SK-N-SH treated with all-trans-retinoic acid at 6 μM for 48 hours (cell line): ENCODE data around the gene TMA7.

ENCODE experiments used
- ATAC-seq: fragments of 200-7000 bp; cut with Tn5 transposase; 3 replicates; pipeline ENCODE4 v1.9.1; 2020; ENCODE audit warnings: mild to moderate bottlenecking, moderate library complexity
- ARNTL ChIP-seq: fragments of 450-650 bp; formaldehyde crosslinking; IDR thresholded peaks from 2 replicates; pipeline ENCODE4 v1.5.0; 2020; ENCODE audit warnings: low read depth, mild to moderate bottlenecking, moderate library complexity, borderline replicate concordance
- BACH2 ChIP-seq: fragments of 250-450 bp; sonication (Bioruptor Pico); IDR thresholded peaks from 2 replicates; pipeline ENCODE4 v1.9.0; 2021; ENCODE audit warnings: mild to moderate bottlenecking, borderline replicate concordance
- CSDC2 ChIP-seq: fragments of 250-450 bp; sonication (Bioruptor Pico); IDR thresholded peaks from 2 replicates; pipeline ENCODE4 v1.5.0; 2020; ENCODE audit warnings: mild to moderate bottlenecking, moderate library complexity
- ISL1 ChIP-seq: fragments of 250-450 bp; sonication (Bioruptor Pico); IDR thresholded peaks from 2 replicates; pipeline ENCODE4 v2.1.2; 2022; ENCODE audit warnings: mild to moderate bottlenecking, moderate library complexity
- SNAI2 ChIP-seq: fragments of 250-450 bp; sonication (Bioruptor Pico); IDR thresholded peaks from 2 replicates; pipeline ENCODE4 v1.5.0; 2020; ENCODE audit warnings: mild to moderate bottlenecking, moderate library complexity
- TOX ChIP-seq: fragments of 250-450 bp; sonication (Bioruptor Pico); IDR thresholded peaks from 2 replicates; pipeline ENCODE4 v1.8.0; 2021; ENCODE audit warnings: mild to moderate bottlenecking, moderate library complexity, borderline replicate concordance
- ZC3H10 ChIP-seq: fragments of 250-450 bp; sonication (Bioruptor Pico); IDR thresholded peaks from 2 replicates; pipeline ENCODE4 v1.5.1; 2021; ENCODE audit warnings: mild to moderate bottlenecking, moderate library complexity
- ZFP30 ChIP-seq: fragments of 450-650 bp; formaldehyde crosslinking; IDR thresholded peaks from 2 replicates; pipeline ENCODE4 v1.5.0; 2022; ENCODE audit warnings: mild to moderate bottlenecking, moderate library complexity
- ZNF565 ChIP-seq: fragments of 450-650 bp; formaldehyde crosslinking; conservative IDR thresholded peaks from 2 replicates; pipeline ENCODE4 v1.5.0; 2020; ENCODE audit warnings: low read depth, mild to moderate bottlenecking, moderate library complexity
- ZNF70 ChIP-seq: fragments of 450-650 bp; formaldehyde crosslinking; IDR thresholded peaks from 2 replicates; pipeline ENCODE4 v1.5.0; 2020; ENCODE audit warnings: mild to moderate bottlenecking, moderate library complexity
- ZNF8 ChIP-seq: fragments of 450-650 bp; formaldehyde crosslinking; IDR thresholded peaks from 2 replicates; pipeline ENCODE4 v1.5.0; 2020; ENCODE audit warnings: mild to moderate bottlenecking, moderate library complexity
- TF ChIP-seq, protein P1 (sequence below): fragments of 250-450 bp; sonication (Bioruptor Pico); IDR thresholded peaks from 2 replicates; pipeline ENCODE4 v1.8.0; 2021; ENCODE audit warnings: low read depth, mild to moderate bottlenecking, moderate library complexity, borderline replicate concordance
- TF ChIP-seq, protein P2 (sequence below): fragments of 250-450 bp; sonication (Bioruptor Pico); IDR thresholded peaks from 2 replicates; pipeline ENCODE4 v1.5.1; 2021; ENCODE audit warnings: mild to moderate bottlenecking, moderate library complexity
- TF ChIP-seq, protein P3 (sequence below): fragments of 250-450 bp; sonication (Bioruptor Pico); IDR thresholded peaks from 2 replicates; pipeline ENCODE4 v1.8.0; 2020; ENCODE audit warnings: mild to moderate bottlenecking, moderate library complexity, borderline replicate concordance
- TF ChIP-seq, protein P4 (sequence below): fragments of 250-450 bp; sonication (Bioruptor Pico); IDR thresholded peaks from 2 replicates; pipeline ENCODE4 v1.5.0; 2020; ENCODE audit warnings: mild to moderate bottlenecking, moderate library complexity
- TF ChIP-seq, protein P5 (sequence below): fragments of 250-450 bp; sonication (Bioruptor Pico); IDR thresholded peaks from 2 replicates; pipeline ENCODE4 v1.5.1; 2020; ENCODE audit warnings: low read depth, mild to moderate bottlenecking, moderate library complexity

Gene TMA7

DNA sequence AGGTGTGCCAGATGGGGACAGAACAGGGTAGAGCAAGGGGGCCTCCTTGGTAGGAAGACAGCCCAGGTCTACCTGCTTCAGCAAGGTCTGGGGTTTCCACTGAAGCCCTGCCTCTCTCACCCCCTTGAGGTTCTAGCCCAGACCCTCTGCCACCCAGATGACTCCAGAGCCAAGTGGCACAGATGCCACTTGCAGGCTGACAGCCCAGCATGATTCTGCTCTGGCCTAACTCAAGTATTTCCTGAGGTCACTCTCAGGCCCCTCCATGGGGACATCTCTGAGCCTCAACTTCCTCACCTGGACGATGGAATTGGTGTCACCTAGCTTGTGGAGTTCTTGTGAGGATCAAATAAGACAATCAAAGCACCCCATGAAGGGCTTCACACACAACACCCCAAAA, 34.1 kb upstream of the TMA7 start:
- no peak for ATAC-seq
- TF ChIP-seq, protein P1, sequence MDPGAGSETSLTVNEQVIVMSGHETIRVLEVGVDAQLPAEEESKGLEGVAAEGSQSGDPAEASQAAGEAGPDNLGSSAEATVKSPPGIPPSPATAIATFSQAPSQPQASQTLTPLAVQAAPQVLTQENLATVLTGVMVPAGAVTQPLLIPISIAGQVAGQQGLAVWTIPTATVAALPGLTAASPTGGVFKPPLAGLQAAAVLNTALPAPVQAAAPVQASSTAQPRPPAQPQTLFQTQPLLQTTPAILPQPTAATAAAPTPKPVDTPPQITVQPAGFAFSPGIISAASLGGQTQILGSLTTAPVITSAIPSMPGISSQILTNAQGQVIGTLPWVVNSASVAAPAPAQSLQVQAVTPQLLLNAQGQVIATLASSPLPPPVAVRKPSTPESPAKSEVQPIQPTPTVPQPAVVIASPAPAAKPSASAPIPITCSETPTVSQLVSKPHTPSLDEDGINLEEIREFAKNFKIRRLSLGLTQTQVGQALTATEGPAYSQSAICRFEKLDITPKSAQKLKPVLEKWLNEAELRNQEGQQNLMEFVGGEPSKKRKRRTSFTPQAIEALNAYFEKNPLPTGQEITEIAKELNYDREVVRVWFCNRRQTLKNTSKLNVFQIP (CRISPR knock-in tag): no peak
- no peak for TF ChIP-seq ARNTL (CRISPR knock-in tag)
- TF ChIP-seq, protein P2, sequence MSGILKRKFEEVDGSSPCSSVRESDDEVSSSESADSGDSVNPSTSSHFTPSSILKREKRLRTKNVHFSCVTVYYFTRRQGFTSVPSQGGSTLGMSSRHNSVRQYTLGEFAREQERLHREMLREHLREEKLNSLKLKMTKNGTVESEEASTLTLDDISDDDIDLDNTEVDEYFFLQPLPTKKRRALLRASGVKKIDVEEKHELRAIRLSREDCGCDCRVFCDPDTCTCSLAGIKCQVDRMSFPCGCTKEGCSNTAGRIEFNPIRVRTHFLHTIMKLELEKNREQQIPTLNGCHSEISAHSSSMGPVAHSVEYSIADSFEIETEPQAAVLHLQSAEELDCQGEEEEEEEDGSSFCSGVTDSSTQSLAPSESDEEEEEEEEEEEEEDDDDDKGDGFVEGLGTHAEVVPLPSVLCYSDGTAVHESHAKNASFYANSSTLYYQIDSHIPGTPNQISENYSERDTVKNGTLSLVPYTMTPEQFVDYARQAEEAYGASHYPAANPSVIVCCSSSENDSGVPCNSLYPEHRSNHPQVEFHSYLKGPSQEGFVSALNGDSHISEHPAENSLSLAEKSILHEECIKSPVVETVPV: no peak
- TF ChIP-seq, protein P3, sequence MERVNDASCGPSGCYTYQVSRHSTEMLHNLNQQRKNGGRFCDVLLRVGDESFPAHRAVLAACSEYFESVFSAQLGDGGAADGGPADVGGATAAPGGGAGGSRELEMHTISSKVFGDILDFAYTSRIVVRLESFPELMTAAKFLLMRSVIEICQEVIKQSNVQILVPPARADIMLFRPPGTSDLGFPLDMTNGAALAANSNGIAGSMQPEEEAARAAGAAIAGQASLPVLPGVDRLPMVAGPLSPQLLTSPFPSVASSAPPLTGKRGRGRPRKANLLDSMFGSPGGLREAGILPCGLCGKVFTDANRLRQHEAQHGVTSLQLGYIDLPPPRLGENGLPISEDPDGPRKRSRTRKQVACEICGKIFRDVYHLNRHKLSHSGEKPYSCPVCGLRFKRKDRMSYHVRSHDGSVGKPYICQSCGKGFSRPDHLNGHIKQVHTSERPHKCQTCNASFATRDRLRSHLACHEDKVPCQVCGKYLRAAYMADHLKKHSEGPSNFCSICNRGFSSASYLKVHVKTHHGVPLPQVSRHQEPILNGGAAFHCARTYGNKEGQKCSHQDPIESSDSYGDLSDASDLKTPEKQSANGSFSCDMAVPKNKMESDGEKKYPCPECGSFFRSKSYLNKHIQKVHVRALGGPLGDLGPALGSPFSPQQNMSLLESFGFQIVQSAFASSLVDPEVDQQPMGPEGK (CRISPR knock-in tag): no peak
- no peak for TF ChIP-seq CSDC2 (CRISPR knock-in tag)
- TF ChIP-seq ZFP30 (CRISPR knock-in tag): no peak
- no peak for TF ChIP-seq TOX (CRISPR knock-in tag)
- TF ChIP-seq ZNF70 (CRISPR knock-in tag): no peak

DNA sequence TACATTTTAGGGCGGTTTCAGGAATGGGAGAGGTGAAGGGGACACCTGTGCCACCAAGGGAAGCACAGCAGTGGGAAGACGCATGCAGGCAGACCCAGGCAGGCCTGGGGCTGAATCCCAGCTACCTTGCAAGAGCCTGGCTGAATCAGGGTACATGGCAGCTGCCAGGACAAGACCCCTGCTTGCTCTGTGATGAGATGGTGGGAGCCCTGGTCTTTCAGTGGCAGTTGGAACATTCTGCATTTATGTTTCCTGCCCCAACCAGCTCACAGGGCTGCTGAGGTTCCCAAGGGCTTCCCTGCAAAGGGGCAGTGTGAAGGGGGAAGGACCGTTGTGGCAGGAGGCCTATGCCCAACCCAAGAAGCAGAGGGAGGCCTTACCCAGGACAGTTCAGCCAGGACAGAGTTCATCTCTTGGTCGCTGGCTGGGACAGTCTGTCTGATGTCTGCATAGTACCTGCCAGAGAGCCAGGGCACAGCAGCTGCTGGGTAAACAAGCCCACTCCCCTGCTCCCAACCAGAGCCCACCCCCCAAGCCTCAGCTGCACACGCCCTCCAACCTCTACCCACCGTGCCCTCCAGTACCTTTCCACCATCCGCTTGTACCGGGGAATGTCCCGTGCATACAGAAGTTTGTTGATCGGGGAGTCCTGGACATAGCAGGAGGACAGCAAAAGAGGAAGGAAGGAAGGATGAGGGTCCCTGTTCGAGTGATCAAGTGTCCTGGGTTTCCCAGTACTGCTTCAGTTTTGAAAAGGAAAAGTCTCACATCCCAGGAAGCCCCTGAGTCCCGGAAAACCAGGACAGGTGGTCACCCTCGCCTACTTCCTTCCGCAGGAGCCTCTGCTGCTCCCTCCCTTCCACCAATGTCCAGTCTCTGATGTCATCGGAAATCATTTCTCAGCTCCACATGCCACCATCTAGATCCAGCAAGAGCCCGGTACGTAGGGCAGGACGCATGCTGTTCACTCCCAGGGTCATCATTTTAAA, 33.3 kb upstream of the TMA7 start:
- no peak for ATAC-seq
- TF ChIP-seq ZNF8 (CRISPR knock-in tag) (no peak), ISL1 (CRISPR knock-in tag) (no peak), BACH2 (CRISPR knock-in tag) (no peak), ZNF565 (CRISPR knock-in tag) (no peak), ZNF70 (CRISPR knock-in tag) (no peak), ZC3H10 (CRISPR knock-in tag) (no peak), SNAI2 (CRISPR knock-in tag) (no peak), TOX (CRISPR knock-in tag) (no peak), ZFP30 (CRISPR knock-in tag) (no peak)
- TF ChIP-seq, protein P4, sequence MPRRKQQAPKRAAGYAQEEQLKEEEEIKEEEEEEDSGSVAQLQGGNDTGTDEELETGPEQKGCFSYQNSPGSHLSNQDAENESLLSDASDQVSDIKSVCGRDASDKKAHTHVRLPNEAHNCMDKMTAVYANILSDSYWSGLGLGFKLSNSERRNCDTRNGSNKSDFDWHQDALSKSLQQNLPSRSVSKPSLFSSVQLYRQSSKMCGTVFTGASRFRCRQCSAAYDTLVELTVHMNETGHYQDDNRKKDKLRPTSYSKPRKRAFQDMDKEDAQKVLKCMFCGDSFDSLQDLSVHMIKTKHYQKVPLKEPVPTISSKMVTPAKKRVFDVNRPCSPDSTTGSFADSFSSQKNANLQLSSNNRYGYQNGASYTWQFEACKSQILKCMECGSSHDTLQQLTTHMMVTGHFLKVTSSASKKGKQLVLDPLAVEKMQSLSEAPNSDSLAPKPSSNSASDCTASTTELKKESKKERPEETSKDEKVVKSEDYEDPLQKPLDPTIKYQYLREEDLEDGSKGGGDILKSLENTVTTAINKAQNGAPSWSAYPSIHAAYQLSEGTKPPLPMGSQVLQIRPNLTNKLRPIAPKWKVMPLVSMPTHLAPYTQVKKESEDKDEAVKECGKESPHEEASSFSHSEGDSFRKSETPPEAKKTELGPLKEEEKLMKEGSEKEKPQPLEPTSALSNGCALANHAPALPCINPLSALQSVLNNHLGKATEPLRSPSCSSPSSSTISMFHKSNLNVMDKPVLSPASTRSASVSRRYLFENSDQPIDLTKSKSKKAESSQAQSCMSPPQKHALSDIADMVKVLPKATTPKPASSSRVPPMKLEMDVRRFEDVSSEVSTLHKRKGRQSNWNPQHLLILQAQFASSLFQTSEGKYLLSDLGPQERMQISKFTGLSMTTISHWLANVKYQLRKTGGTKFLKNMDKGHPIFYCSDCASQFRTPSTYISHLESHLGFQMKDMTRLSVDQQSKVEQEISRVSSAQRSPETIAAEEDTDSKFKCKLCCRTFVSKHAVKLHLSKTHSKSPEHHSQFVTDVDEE (CRISPR knock-in tag): no peak
- TF ChIP-seq, protein P1 (CRISPR knock-in tag): no peak
- TF ChIP-seq, protein P5, sequence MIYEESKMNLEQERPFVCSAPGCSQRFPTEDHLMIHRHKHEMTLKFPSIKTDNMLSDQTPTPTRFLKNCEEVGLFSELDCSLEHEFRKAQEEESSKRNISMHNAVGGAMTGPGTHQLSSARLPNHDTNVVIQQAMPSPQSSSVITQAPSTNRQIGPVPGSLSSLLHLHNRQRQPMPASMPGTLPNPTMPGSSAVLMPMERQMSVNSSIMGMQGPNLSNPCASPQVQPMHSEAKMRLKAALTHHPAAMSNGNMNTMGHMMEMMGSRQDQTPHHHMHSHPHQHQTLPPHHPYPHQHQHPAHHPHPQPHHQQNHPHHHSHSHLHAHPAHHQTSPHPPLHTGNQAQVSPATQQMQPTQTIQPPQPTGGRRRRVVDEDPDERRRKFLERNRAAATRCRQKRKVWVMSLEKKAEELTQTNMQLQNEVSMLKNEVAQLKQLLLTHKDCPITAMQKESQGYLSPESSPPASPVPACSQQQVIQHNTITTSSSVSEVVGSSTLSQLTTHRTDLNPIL (CRISPR knock-in tag): no peak
